IMR-90 (cell line): ENCODE measurements around the gene TRPC4.

ENCODE experiments used
- CEBPB ChIP-seq: IDR thresholded peaks from 2 replicates; pipeline ENCODE4 v1.6.1; 2012; ENCODE audit warnings: low read depth, low read length, improper control_type of control experiment
- FOS ChIP-seq: fragments of 150-350 bp; IDR thresholded peaks from 2 replicates; pipeline ENCODE4 v1.6.1; 2016; ENCODE audit warnings: low read depth, low read length
- MAFK ChIP-seq: IDR thresholded peaks from 2 replicates; pipeline ENCODE4 v1.6.1; 2012; ENCODE audit warnings: low read depth, low read length, improper control_type of control experiment
- MAZ ChIP-seq: IDR thresholded peaks from 2 replicates; pipeline ENCODE4 v1.6.1; 2012; ENCODE audit warnings: low read depth, mild to moderate bottlenecking, low read length, improper control_type of control experiment, moderate library complexity, borderline replicate concordance
- MXI1 ChIP-seq: IDR thresholded peaks from 2 replicates; pipeline ENCODE4 v1.6.1; 2012; ENCODE audit warnings: low read depth, mild to moderate bottlenecking, low read length, moderate library complexity, borderline replicate concordance
- POLR2A ChIP-seq: IDR thresholded peaks from 2 replicates; pipeline ENCODE4 v1.6.1; 2012; ENCODE audit warnings: mild to moderate bottlenecking, low read depth, low read length
- RAD21 ChIP-seq: IDR thresholded peaks from 2 replicates; pipeline ENCODE4 v1.6.1; 2012; ENCODE audit warnings: low read length, improper control_type of control experiment
- RCOR1 ChIP-seq: IDR thresholded peaks from 2 replicates; pipeline ENCODE4 v1.6.1; 2012; ENCODE audit warnings: mild to moderate bottlenecking, low read length, improper control_type of control experiment; ENCODE audit not compliant: insufficient replicate concordance
- SMC3 ChIP-seq: fragments of 150-350 bp; IDR thresholded peaks from 2 replicates; pipeline ENCODE4 v1.6.1; 2016; ENCODE audit warnings: low read depth, mild to moderate bottlenecking, antibody characterized with exemption, low read length, moderate library complexity
- TF ChIP-seq, protein P1 (sequence below): conservative IDR thresholded peaks from 2 replicates; pipeline ENCODE4 v1.5.1; 2012; ENCODE audit warnings: mild to moderate bottlenecking, low read depth, low read length, improper control_type of control experiment
- TF ChIP-seq, protein P2 (sequence below): fragments of 150-350 bp; IDR thresholded peaks from 2 replicates; pipeline ENCODE4 v1.6.1; 2016; ENCODE audit warnings: low read depth, mild to moderate bottlenecking, low read length, moderate library complexity, borderline replicate concordance
- TF ChIP-seq, protein P3 (sequence below): fragments of 150-350 bp; IDR thresholded peaks from 2 replicates; pipeline ENCODE4 v1.6.1; 2017; ENCODE audit warnings: mild to moderate bottlenecking, antibody characterized with exemption, low read length, low read depth

DNA sequence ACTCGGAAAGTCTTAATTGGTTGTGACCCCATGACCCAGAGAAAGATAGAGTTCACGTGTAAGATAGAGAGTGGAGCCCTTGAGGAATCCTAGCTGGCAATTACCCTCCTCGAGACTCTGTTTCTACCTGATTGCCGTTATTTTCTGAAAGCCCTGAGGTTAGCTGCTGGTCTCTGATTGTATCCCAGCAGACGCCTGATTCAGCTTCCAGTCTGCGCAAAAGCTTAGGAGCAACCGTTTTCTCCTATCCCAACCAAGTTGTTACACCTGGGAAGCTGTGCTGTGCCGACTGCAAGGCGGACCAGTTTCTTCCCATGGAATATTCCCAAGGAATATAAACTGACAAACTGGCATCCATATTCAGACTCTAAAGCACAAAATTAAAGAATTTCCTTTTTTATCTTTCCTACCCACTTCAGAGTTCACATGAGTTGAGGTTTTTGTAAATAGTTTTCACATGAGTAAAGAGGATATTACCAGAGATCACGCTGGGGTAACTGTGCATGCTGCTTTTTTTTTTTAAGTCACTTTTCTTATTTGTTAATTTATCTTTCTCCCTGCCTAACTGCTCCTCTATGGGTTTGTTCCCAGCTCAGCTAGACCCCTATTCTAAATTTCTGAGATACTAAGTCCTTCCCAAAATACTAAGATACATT lies 1.5 kb upstream of the TRPC4 start:
- TF ChIP-seq, protein P1, sequence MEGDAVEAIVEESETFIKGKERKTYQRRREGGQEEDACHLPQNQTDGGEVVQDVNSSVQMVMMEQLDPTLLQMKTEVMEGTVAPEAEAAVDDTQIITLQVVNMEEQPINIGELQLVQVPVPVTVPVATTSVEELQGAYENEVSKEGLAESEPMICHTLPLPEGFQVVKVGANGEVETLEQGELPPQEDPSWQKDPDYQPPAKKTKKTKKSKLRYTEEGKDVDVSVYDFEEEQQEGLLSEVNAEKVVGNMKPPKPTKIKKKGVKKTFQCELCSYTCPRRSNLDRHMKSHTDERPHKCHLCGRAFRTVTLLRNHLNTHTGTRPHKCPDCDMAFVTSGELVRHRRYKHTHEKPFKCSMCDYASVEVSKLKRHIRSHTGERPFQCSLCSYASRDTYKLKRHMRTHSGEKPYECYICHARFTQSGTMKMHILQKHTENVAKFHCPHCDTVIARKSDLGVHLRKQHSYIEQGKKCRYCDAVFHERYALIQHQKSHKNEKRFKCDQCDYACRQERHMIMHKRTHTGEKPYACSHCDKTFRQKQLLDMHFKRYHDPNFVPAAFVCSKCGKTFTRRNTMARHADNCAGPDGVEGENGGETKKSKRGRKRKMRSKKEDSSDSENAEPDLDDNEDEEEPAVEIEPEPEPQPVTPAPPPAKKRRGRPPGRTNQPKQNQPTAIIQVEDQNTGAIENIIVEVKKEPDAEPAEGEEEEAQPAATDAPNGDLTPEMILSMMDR = no peak
- TF ChIP-seq POLR2A (no peak), MXI1 (no peak), RCOR1 (no peak), SMC3 (no peak), CEBPB (no peak), RAD21 (no peak), FOS (no peak), MAFK (no peak), MAZ (no peak)
- TF ChIP-seq, protein P2, sequence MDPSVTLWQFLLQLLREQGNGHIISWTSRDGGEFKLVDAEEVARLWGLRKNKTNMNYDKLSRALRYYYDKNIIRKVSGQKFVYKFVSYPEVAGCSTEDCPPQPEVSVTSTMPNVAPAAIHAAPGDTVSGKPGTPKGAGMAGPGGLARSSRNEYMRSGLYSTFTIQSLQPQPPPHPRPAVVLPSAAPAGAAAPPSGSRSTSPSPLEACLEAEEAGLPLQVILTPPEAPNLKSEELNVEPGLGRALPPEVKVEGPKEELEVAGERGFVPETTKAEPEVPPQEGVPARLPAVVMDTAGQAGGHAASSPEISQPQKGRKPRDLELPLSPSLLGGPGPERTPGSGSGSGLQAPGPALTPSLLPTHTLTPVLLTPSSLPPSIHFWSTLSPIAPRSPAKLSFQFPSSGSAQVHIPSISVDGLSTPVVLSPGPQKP = no peak
- TF ChIP-seq, protein P3, sequence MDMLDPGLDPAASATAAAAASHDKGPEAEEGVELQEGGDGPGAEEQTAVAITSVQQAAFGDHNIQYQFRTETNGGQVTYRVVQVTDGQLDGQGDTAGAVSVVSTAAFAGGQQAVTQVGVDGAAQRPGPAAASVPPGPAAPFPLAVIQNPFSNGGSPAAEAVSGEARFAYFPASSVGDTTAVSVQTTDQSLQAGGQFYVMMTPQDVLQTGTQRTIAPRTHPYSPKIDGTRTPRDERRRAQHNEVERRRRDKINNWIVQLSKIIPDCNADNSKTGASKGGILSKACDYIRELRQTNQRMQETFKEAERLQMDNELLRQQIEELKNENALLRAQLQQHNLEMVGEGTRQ = no peak
